ENCODE results near the gene ST3GAL3.

ST3GAL3 gene

DNA sequence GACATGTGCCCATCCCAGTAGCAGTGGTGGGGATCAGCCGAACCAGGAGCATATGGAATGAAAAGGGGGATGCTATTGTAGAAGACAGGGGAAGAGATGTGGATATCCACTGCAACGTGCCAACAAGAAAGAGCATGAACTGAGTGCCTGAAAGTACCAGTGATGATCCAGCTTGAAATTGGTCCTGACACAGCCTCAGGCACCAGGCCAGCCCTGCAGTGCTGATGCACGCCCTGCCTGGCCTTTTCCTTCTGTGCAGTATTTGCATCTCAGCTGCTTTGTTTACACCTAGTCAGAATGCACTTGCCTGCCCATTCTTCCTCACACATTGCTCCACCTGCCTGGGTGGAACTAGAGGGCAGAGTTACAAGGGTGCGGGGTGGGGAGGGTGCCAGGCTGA lies 176.0 kb downstream of the ST3GAL3 start:
- Mint-ChIP-seq H3K36me3 (peaks cover 3% of the 10 kb centered on the region), H3K4me1 (ENCODE audit: low read depth) (no peaks in the 10 kb centered on the region)

GRCh38 chr1:43885279-43885801 lies 178.0 kb downstream of the ST3GAL3 start:
- Mint-ChIP-seq H3K27ac (no peak overlapping the region), H3K4me1 (ENCODE audit: low read depth) (no peaks in the 10 kb centered on the region), H3K27me3 (no peaks in the 10 kb centered on the region), H3K36me3 (peaks cover 3% of the 10 kb centered on the region), H3K9me3 (ENCODE audit: low read depth) (no peaks in the 10 kb centered on the region), H3K4me3 (no peak overlapping the region)

More for the DNA sequence above, 176.0 kb downstream of the ST3GAL3 start:
- Mint-ChIP-seq H3K4me3 (no peak overlapping the region), H3K27ac (no peak overlapping the region), H3K9me3 (ENCODE audit: low read depth) (no peaks in the 10 kb centered on the region), H3K27me3 (no peaks in the 10 kb centered on the region)

DNA sequence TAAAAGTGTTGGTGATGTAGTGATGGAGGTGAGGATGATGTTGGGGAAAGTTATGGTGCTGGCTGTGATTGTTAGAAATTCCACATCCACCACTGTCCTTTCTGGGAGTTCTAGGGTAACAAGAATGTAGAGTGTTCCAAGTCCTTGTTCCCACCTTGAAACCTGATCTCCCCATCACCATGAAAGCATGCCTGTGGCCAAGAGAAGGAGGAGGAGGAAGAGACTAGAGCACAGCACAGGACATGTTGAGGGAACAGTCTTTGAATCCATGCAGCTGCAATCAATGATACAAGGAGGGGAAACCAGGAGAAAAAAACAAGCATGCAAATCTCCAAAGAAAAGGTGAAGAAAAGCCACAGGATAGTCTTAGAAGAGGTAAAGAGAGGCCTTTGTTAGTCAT lies 180.4 kb downstream of the ST3GAL3 start:
- Mint-ChIP-seq H3K36me3 (peaks cover 3% of the 10 kb centered on the region), H3K27ac (no peak overlapping the region), H3K4me3 (no peak overlapping the region), H3K9me3 (ENCODE audit: low read depth) (no peaks in the 10 kb centered on the region), H3K27me3 (no peaks in the 10 kb centered on the region), H3K4me1 (ENCODE audit: low read depth) (no peaks in the 10 kb centered on the region)

DNA sequence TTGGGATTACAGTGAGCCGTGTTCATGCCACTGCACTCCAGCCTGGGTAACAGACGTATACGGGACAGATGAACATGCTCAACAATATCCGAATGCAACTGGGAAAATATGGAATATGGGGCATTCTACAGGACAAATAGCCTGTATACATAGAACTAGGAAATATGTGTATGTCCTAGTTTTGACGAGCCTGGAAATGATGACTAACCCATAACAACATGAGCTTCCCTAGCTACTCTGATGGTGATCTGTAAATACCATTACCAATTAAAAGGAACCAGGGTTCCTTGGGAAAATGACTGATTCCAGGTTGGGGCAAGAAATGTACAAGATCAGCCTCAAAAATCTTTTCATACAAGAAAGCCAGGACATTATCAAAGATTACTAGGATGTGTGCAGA lies 183.5 kb downstream of the ST3GAL3 start:
- Mint-ChIP-seq H3K9me3 (ENCODE audit: low read depth) (no peaks in the 10 kb centered on the region), H3K4me1 (ENCODE audit: low read depth) (no peaks in the 10 kb centered on the region)

GRCh38 chr1:43893006-43893405 lies 185.7 kb downstream of the ST3GAL3 start:
- Mint-ChIP-seq H3K9me3 (ENCODE audit: low read depth) (no peaks in the 10 kb centered on the region), H3K27ac (no peak overlapping the region), H3K27me3 (no peaks in the 10 kb centered on the region), H3K4me3 (no peak overlapping the region), H3K36me3 (peaks cover 7% of the 10 kb centered on the region), H3K4me1 (ENCODE audit: low read depth) (no peaks in the 10 kb centered on the region)

More for the DNA sequence above, 183.5 kb downstream of the ST3GAL3 start:
- H3K27ac Mint-ChIP-seq = no peak overlapping the region
- H3K27me3 Mint-ChIP-seq = no peaks in the 10 kb centered on the region
- H3K36me3 Mint-ChIP-seq = peaks cover 4% of the 10 kb centered on the region
- no peak overlapping the region for H3K4me3 Mint-ChIP-seq

DNA sequence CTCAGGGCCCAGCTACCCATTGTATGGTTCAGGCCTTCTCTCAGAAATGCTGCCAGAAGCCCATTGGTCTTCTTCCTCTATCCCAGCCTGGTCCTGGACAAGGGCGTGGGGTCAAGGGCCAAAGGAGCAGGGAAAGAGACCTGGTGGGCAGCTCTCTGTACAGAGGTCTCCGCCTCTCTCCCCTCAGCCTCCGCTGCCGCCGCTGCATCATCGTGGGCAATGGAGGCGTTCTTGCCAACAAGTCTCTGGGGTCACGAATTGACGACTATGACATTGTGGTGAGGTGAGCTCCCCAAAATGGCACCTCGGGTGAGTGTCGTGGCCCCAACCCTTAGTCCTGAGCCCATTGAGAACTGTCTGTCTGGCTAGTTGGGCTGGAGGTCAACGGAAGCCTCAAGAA lies 191.6 kb downstream of the ST3GAL3 start:
- Mint-ChIP-seq H3K9me3 (ENCODE audit: low read depth) (no peaks in the 10 kb centered on the region), H3K27me3 (no peaks in the 10 kb centered on the region), H3K27ac (no peak overlapping the region), H3K36me3 (peaks cover 9% of the 10 kb centered on the region), H3K4me3 (no peak overlapping the region), H3K4me1 (ENCODE audit: low read depth) (no peaks in the 10 kb centered on the region)

DNA sequence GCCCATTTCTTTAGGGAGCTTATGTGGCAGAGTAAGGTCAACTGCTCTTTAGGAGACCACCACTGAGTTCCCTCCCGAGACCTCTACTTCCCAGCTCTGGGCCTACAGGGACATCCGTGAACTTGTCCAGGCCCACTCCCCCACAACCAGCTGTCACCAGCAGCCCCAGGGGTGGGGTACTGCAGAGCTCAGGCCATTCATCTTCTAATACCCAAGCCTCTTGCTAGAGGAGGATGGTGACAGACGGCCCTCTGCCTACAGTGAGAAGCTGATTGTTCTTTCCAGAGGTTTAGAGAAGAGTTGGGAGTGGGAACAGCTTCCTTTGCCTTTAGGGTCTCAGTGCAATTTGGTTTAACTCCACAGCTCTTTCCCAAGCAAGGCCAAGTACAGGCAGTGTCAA lies 193.1 kb downstream of the ST3GAL3 start:
- Mint-ChIP-seq H3K27ac (no peak overlapping the region), H3K9me3 (ENCODE audit: low read depth) (no peaks in the 10 kb centered on the region), H3K27me3 (no peaks in the 10 kb centered on the region), H3K36me3 (peaks cover 5% of the 10 kb centered on the region), H3K4me3 (no peak overlapping the region), H3K4me1 (ENCODE audit: low read depth) (no peaks in the 10 kb centered on the region)

GRCh38 chr1:43901196-43901961 lies 194.0 kb downstream of the ST3GAL3 start:
- no peak overlapping the region for H3K4me3 Mint-ChIP-seq
- no peaks in the 10 kb centered on the region for H3K27me3 Mint-ChIP-seq
- H3K27ac Mint-ChIP-seq = no peak overlapping the region
- H3K9me3 Mint-ChIP-seq (ENCODE audit: low read depth) = no peaks in the 10 kb centered on the region
- no peaks in the 10 kb centered on the region for H3K4me1 Mint-ChIP-seq (ENCODE audit: low read depth)
- peaks cover 2% of the 10 kb centered on the region for H3K36me3 Mint-ChIP-seq

GRCh38 chr1:43902058-43902831 lies 194.9 kb downstream of the ST3GAL3 start:
- no peak overlapping the region for H3K27ac Mint-ChIP-seq
- H3K4me1 Mint-ChIP-seq (ENCODE audit: low read depth) = no peaks in the 10 kb centered on the region
- no peak overlapping the region for H3K4me3 Mint-ChIP-seq
- peaks cover 2% of the 10 kb centered on the region for H3K36me3 Mint-ChIP-seq
- H3K27me3 Mint-ChIP-seq = no peaks in the 10 kb centered on the region
- no peaks in the 10 kb centered on the region for H3K9me3 Mint-ChIP-seq (ENCODE audit: low read depth)

GRCh38 chr1:43904660-43905551 lies 197.6 kb downstream of the ST3GAL3 start:
- Mint-ChIP-seq H3K9me3 (ENCODE audit: low read depth) (no peaks in the 10 kb centered on the region), H3K36me3 (no peaks in the 10 kb centered on the region), H3K4me3 (no peak overlapping the region), H3K27ac (no peak overlapping the region), H3K4me1 (ENCODE audit: low read depth) (no peaks in the 10 kb centered on the region), H3K27me3 (no peaks in the 10 kb centered on the region)

DNA sequence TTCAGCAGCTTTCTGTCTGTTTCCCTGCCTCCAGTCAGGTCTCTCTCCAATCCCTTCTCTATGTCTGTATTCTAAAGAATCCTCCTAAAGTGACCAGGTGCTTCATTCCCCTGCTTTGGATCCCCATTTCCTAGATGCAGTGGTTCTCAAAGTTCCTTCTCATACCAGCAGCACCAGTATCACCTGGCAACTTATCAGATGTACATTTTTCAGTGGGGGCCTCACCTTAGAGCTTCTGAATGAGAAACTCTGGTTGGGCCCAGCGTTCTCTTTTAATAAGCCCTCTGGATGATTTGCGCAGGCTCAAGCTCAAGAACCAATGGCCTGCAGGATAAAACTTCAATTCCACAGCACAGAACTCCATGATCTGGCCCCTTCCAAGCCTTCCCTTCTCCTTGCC lies 200.9 kb downstream of the ST3GAL3 start:
- no peaks in the 10 kb centered on the region for H3K36me3 Mint-ChIP-seq
- H3K9me3 Mint-ChIP-seq (ENCODE audit: low read depth) = no peaks in the 10 kb centered on the region
- H3K4me3 Mint-ChIP-seq = no peak overlapping the region
- no peaks in the 10 kb centered on the region for H3K4me1 Mint-ChIP-seq (ENCODE audit: low read depth)
- H3K27me3 Mint-ChIP-seq = no peaks in the 10 kb centered on the region
- H3K27ac Mint-ChIP-seq = no peak overlapping the region

GRCh38 chr1:43908858-43909257 lies 201.5 kb downstream of the ST3GAL3 start:
- Mint-ChIP-seq H3K4me3 (no peak overlapping the region), H3K9me3 (ENCODE audit: low read depth) (no peaks in the 10 kb centered on the region), H3K4me1 (ENCODE audit: low read depth) (no peaks in the 10 kb centered on the region), H3K27ac (no peak overlapping the region), H3K27me3 (no peaks in the 10 kb centered on the region), H3K36me3 (no peaks in the 10 kb centered on the region)

DNA sequence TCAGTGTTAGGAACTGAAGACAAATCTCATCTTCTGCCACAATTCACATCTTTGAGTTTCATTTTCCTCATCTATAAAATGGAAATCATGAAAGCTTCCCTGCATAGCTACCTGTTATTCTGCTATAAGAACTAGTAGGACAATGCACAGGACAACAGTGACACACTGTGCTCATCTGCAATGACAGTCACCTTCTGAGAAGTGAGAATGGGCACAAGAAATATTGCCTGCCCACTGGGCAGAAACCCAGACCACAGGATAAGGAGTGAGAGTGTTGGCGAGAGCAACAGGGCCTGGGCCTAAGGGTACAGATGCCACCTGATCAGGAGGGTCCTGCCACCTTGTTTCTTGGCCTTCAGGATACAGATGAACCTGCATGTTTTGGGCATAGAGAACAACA lies 203.0 kb downstream of the ST3GAL3 start:
- no peaks in the 10 kb centered on the region for H3K4me1 Mint-ChIP-seq (ENCODE audit: low read depth)
- no peaks in the 10 kb centered on the region for H3K36me3 Mint-ChIP-seq
- H3K27ac Mint-ChIP-seq = no peak overlapping the region
- no peak overlapping the region for H3K4me3 Mint-ChIP-seq
- no peaks in the 10 kb centered on the region for H3K9me3 Mint-ChIP-seq (ENCODE audit: low read depth)
- H3K27me3 Mint-ChIP-seq = no peaks in the 10 kb centered on the region

DNA sequence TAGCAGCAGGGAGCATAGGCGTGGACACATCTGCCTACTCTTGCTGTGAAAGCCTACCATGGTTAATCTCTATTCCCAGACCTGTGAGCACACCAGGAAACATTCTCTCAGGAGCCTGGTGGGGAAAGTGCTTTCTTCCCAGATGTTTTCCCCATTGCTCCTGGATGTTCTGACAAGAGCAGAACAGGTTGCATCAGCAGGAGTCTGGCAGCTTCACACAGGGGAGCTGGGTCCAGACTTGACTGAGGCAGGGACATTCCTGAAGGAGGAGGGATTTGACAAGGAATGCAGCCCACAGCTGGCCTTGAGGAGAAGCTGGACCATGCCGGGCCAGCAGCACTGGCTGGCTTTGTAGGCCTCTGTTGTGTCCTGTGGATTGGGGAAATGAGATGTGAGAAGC lies 205.3 kb downstream of the ST3GAL3 start:
- H3K9me3 Mint-ChIP-seq (ENCODE audit: low read depth) = no peaks in the 10 kb centered on the region
- H3K36me3 Mint-ChIP-seq = no peaks in the 10 kb centered on the region
- H3K4me1 Mint-ChIP-seq (ENCODE audit: low read depth) = no peaks in the 10 kb centered on the region
- H3K4me3 Mint-ChIP-seq = no peak overlapping the region
- H3K27me3 Mint-ChIP-seq = no peaks in the 10 kb centered on the region
- no peak overlapping the region for H3K27ac Mint-ChIP-seq

Measured in activated naive CD8-positive, alpha-beta T cell (primary cell).